Measurements from ENCODE around the gene DRG2.

The DRG2 gene

DNA sequence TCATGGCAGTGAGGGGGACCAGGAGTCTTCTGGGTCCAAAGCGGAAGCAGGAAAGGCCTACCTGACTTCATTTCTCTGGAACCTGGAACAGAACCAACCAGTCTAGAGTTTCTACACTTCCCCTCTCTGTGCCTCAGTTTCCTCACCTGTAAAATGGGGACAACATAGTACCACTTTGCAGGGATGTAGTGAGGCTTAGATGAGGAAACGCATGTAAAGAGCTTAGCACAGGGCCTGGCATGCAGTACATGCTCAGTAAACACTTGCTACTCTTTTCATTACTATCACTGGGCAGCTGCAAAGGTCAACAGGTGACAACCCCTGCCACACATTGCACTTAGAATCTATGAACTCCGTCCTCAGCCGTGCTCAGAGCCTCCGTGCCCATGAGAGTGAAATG lies 45.0 kb downstream of the DRG2 start:
- no peak overlapping the region for H3K4me3 ChIP-seq (replicated peaks; ENCODE audit: low read depth, low read length)
- TF ChIP-seq CTCF (IDR thresholded peaks at IDR 0.05; ENCODE audit: low read depth, low read length, missing control alignments): no peak
- DNase-seq (ENCODE audit: extremely low read depth, low read depth): no peak

- no peak for DNase-seq (ENCODE audit: extremely low read depth, low read depth)
- no peak overlapping the region for H3K4me3 ChIP-seq (replicated peaks; ENCODE audit: low read depth, low read length)
- no peak for TF ChIP-seq CTCF (IDR thresholded peaks at IDR 0.05; ENCODE audit: low read depth, low read length, missing control alignments)
Measured at GRCh38 chr17:18136357-18136756, 48.6 kb downstream of the DRG2 start.

- no peak overlapping the region for H3K4me3 ChIP-seq (replicated peaks; ENCODE audit: low read depth, low read length)
- DNase-seq (ENCODE audit: extremely low read depth, low read depth): no peak
- TF ChIP-seq CTCF (IDR thresholded peaks at IDR 0.05; ENCODE audit: low read depth, low read length, missing control alignments): no peak
Measured at GRCh38 chr17:18138065-18138749, 50.5 kb downstream of the DRG2 start.

GRCh38 chr17:18139092-18139491 lies 51.3 kb downstream of the DRG2 start:
- H3K4me3 ChIP-seq (replicated peaks; ENCODE audit: low read depth, low read length): no peak overlapping the region
- no peak for TF ChIP-seq CTCF (IDR thresholded peaks at IDR 0.05; ENCODE audit: low read depth, low read length, missing control alignments)
- DNase-seq (ENCODE audit: extremely low read depth, low read depth): no peak

GRCh38 chr17:18139498-18139897 lies 51.8 kb downstream of the DRG2 start:
- H3K4me3 ChIP-seq (replicated peaks; ENCODE audit: low read depth, low read length): no peak overlapping the region
- no peak for TF ChIP-seq CTCF (IDR thresholded peaks at IDR 0.05; ENCODE audit: low read depth, low read length, missing control alignments)
- no peak for DNase-seq (ENCODE audit: extremely low read depth, low read depth)

- peak; percentile 18 for TF ChIP-seq CTCF (IDR thresholded peaks at IDR 0.05; ENCODE audit: low read depth, low read length, missing control alignments)
- no peak for DNase-seq (ENCODE audit: extremely low read depth, low read depth)
- no peak overlapping the region for H3K4me3 ChIP-seq (replicated peaks; ENCODE audit: low read depth, low read length)
Measured at GRCh38 chr17:18139949-18140348, 52.2 kb downstream of the DRG2 start.

DNA sequence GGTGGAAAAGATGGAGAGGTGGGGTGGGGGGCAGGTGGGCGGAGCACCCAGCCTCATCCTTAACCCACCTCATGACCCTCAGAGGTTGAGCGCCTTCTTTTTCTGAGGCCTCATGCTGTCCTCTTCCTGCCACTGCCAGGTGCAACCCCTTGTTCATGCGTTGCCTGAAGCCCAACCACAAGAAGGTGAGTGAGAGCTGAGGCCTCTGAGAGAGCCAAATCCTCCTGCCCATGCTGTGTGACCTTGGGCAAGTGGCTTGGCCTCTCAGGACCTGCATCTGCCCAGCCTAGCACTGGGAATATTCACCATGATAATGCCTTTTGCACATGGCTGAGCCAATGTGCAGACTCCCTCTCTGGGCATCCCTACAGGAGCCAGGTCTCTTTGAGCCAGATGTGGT lies 52.9 kb downstream of the DRG2 start:
- DNase-seq (ENCODE audit: extremely low read depth, low read depth): no peak
- no peak overlapping the region for H3K4me3 ChIP-seq (replicated peaks; ENCODE audit: low read depth, low read length)
- TF ChIP-seq CTCF (IDR thresholded peaks at IDR 0.05; ENCODE audit: low read depth, low read length, missing control alignments): no peak
